ENCODE measurements around the gene GDAP1L1. TPM values are rescaled to one million over a fixed set of nuclear protein-coding genes. Genes with fewer than 3 reads are reported as not detected.

GDAP1L1 gene
- total RNA-seq, 1 experiment from 2014 or later = not detected

DNA sequence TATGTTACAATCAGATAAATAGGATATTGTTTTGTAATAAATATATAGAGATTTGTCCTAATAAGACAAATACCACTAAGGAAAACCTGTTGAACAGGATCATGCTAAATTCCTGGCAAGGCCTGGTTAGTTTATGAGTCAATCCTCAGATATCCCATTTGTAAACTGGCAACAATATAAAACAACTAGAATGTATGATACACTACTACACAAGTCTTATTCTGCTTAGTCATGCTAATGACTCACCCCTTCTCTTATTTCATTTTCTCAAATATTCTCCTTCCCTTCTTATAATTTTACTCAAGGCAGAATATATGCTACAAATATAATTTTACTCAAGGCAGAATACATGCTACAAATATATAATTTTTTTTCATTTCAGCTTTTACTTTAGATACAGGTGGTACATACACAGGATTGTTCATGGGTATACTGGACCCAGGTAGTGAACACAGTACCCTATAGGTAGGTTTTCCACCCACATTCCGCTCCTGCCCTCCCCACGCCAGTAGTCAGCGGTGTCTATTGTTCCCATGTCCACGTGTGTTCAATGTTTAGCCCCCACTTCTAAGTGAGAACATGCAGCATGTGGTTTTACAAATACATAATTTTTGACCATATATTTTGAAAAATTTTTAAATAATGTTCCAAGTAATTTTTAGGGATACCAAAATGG is 42.8 kb upstream of the GDAP1L1 start:
- POLR2A ChIA-PET (ENCODE audit: unreplicated experiment) = interaction anchor here (0.6 kb wide), 1 partner anchor 357 kb away, joined by 3 read pairs; no protein-coding TSS in a partner anchor
- intact Hi-C loops (cut with micrococcal nuclease; ENCODE audit: unreplicated experiment) = loop anchor here (1.0 kb wide), 2 partner anchors 458 to 690 kb away; no protein-coding TSS in a partner anchor
- H3K4me3 ChIP-seq = peak overlapping the region; percentile 49; the same call in 1 of the 2 replicates
- H3K27ac ChIP-seq = peak overlapping the region; percentile 96
- TF ChIP-seq EZH2 (IDR thresholded peaks at IDR 0.05; ENCODE audit: low read depth) = no peak
- 0 out of 2 replicates have a peak, but pooled peaks have one; percentile 14 for TF ChIP-seq CTCF (conservative IDR thresholded peaks at IDR 0.05)
- peaks cover 96% of the 10 kb centered on the region for H3K79me2 ChIP-seq (ENCODE audit: low read depth)
- peak; percentile 47 to 100 for DNase-seq
- peaks cover 48% of the 10 kb centered on the region; the same call in 1 of the 2 replicates for H3F3A ChIP-seq (ENCODE audit: insufficient read depth, low read depth)
- no peaks in the 10 kb centered on the region for H3K9me2 ChIP-seq (ENCODE audit: insufficient read depth)
- peaks cover 84% of the 10 kb centered on the region for H3K4me1 ChIP-seq (replicated peaks; ENCODE audit: insufficient read depth)
- no TSS peak for BruUV-seq (replicated peaks)
- CTCF ChIA-PET = no interaction called here
- H2AFZ ChIP-seq = no peak overlapping the region
- H3K36me3 ChIP-seq (ENCODE audit: low read depth) = peaks cover 63% of the 10 kb centered on the region
- H3K27me3 ChIP-seq (ENCODE audit: insufficient read depth, low read depth) = no peaks in the 10 kb centered on the region
- no peaks in the 10 kb centered on the region for H3K9me3 ChIP-seq (ENCODE audit: insufficient read depth, low read depth)
- H4K20me1 ChIP-seq (ENCODE audit: insufficient read depth) = peaks cover 6% of the 10 kb centered on the region
- H3K4me2 ChIP-seq = peak overlapping the region; percentile 89

DNA sequence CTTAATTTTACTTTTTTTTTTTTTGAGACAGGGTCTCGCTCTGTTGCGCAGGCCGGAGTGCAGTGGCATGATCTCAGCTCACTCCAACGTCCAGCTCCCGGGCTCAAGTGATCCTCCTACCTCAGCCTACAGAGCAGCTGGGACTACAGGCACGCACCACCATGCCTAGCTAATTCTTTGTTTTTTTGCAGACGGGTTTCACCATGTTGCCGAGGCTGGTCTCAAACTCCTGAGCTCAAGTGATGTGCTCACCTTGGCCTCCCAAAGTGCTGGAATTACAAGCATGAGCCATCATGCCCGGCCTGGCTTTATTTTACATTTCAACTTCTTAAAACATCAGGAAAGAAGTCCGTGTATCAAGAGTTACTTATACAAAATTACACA is 42.3 kb upstream of the GDAP1L1 start:
- Histone ChIP-seq H3F3A (ENCODE audit: insufficient read depth, low read depth) (peaks cover 53% of the 10 kb centered on the region; the same call in 1 of the 2 replicates), H3K9me2 (ENCODE audit: insufficient read depth) (no peaks in the 10 kb centered on the region), H3K36me3 (ENCODE audit: low read depth) (peaks cover 58% of the 10 kb centered on the region), H3K79me2 (ENCODE audit: low read depth) (peaks cover 96% of the 10 kb centered on the region), H2AFZ (no peak overlapping the region), H3K27ac (peak overlapping the region; percentile 96), H3K4me2 (peak overlapping the region; percentile 89), H3K9me3 (ENCODE audit: insufficient read depth, low read depth) (no peaks in the 10 kb centered on the region), H3K4me1 (replicated peaks; ENCODE audit: insufficient read depth) (peaks cover 84% of the 10 kb centered on the region), H3K27me3 (ENCODE audit: insufficient read depth, low read depth) (no peaks in the 10 kb centered on the region), H4K20me1 (ENCODE audit: insufficient read depth) (peaks cover 10% of the 10 kb centered on the region), H3K4me3 (peak overlapping the region; percentile 43; the same call in 1 of the 2 replicates)
- BruUV-seq (replicated peaks) = TSS peak; percentile 86
- POLR2A ChIA-PET (ENCODE audit: unreplicated experiment) = interaction anchor here (0.6 kb wide), 2 partner anchors 14 to 1140 kb away, joined by 3 to 9 read pairs; no protein-coding TSS in a partner anchor
- CTCF ChIA-PET = no interaction called here
- intact Hi-C loops (cut with micrococcal nuclease; ENCODE audit: unreplicated experiment) = loop anchor here (1.0 kb wide), 2 partner anchors 459 to 691 kb away; no protein-coding TSS in a partner anchor
- no peak for DNase-seq
- TF ChIP-seq CTCF (conservative IDR thresholded peaks at IDR 0.05) = no peak
- no peak for TF ChIP-seq EZH2 (IDR thresholded peaks at IDR 0.05; ENCODE audit: low read depth)

DNA sequence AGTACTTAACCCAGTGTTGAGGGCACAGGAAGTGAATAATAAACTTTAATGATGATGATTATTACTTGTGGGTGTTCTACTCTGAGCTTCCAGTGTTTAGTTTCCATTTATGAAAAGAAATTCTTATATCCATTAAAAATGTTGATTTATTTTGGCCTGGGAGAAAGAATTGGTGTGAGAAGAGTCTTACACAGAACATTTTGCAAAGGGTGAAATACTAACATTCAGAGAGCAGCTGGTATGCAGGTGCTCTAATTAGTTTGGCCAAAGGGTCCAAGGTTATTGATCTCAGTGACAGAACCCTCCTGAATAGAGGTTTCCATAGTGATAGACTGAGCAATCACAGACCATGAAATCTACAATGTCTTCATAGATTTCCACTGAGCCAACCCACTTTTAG is 41.0 kb upstream of the GDAP1L1 start:
- Histone ChIP-seq H2AFZ (no peak overlapping the region), H3K4me3 (no peak overlapping the region)
- intact Hi-C loops (cut with micrococcal nuclease; ENCODE audit: unreplicated experiment) = no loop called here

More for the DNA sequence above, 41.0 kb upstream of the GDAP1L1 start:
- Histone ChIP-seq H3K36me3 (ENCODE audit: low read depth) (peaks cover 44% of the 10 kb centered on the region), H3K4me1 (replicated peaks; ENCODE audit: insufficient read depth) (peaks cover 77% of the 10 kb centered on the region), H4K20me1 (ENCODE audit: insufficient read depth) (peaks cover 10% of the 10 kb centered on the region), H3K9me2 (ENCODE audit: insufficient read depth) (no peaks in the 10 kb centered on the region), H3K4me2 (peak overlapping the region; percentile 4; the same call in 1 of the 2 replicates), H3K27ac (peak overlapping the region; percentile 34; the same call in 1 of the 2 replicates), H3F3A (ENCODE audit: insufficient read depth, low read depth) (peaks cover 57% of the 10 kb centered on the region; the same call in 1 of the 2 replicates), H3K79me2 (ENCODE audit: low read depth) (peaks cover 89% of the 10 kb centered on the region), H3K9me3 (ENCODE audit: insufficient read depth, low read depth) (no peaks in the 10 kb centered on the region), H3K27me3 (ENCODE audit: insufficient read depth, low read depth) (no peaks in the 10 kb centered on the region)
- no peak for DNase-seq
- BruUV-seq (replicated peaks) = no TSS peak
- CTCF ChIA-PET = no interaction called here
- TF ChIP-seq CTCF (conservative IDR thresholded peaks at IDR 0.05) (no peak), EZH2 (IDR thresholded peaks at IDR 0.05; ENCODE audit: low read depth) (no peak)
- POLR2A ChIA-PET (ENCODE audit: unreplicated experiment) = interaction anchor here (0.5 kb wide), 1 partner anchor 360 kb away, joined by 15 read pairs; no protein-coding TSS in a partner anchor
